ENCODE results near the gene FGF14. TPM values are rescaled to one million over a fixed set of nuclear protein-coding genes. Genes with fewer than 3 reads are reported as not detected.

Gene FGF14
- total RNA-seq, 1 donor from 2014 or later, result 2.9 TPM

DNA sequence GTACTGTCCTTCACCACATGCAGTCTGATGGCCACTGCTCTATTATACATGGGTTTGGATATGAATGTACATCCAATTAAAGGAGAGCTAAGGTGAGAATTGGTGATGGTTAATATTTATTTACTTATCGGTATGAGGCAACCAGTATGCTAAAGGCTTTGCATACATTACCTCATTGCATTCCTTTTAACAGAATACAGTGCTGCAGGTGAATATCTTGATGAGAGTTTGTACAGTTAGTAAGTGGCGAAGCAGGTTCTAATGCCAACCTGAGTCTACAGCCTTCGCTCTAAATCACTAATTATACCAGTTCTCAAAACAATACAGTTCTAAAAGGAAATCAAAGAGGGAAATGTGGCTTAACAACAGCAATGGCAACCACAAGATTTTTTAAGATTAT, 665.3 kb downstream of the FGF14 start:
- Histone ChIP-seq H3K36me3 (no peaks in the 10 kb centered on the region), H3K27me3 (ENCODE audit: low read depth) (no peaks in the 10 kb centered on the region), H3K9me3 (replicated peaks) (no peaks in the 10 kb centered on the region), H3K4me3 (no peak overlapping the region), H3K27ac (replicated peaks) (no peak overlapping the region), H3K4me1 (no peaks in the 10 kb centered on the region)
- TF ChIP-seq, protein P1, sequence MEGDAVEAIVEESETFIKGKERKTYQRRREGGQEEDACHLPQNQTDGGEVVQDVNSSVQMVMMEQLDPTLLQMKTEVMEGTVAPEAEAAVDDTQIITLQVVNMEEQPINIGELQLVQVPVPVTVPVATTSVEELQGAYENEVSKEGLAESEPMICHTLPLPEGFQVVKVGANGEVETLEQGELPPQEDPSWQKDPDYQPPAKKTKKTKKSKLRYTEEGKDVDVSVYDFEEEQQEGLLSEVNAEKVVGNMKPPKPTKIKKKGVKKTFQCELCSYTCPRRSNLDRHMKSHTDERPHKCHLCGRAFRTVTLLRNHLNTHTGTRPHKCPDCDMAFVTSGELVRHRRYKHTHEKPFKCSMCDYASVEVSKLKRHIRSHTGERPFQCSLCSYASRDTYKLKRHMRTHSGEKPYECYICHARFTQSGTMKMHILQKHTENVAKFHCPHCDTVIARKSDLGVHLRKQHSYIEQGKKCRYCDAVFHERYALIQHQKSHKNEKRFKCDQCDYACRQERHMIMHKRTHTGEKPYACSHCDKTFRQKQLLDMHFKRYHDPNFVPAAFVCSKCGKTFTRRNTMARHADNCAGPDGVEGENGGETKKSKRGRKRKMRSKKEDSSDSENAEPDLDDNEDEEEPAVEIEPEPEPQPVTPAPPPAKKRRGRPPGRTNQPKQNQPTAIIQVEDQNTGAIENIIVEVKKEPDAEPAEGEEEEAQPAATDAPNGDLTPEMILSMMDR (IDR thresholded peaks at IDR 0.05; ENCODE audit: borderline replicate concordance), result no peak
- DNase-seq, result no peak
- intact Hi-C loops (cut with micrococcal nuclease), result no loop called here

GRCh38 chr13:101730420-101731000, 671.3 kb downstream of the FGF14 start:
- no peaks in the 10 kb centered on the region for H3K27me3 ChIP-seq (ENCODE audit: low read depth)
- intact Hi-C loops (cut with micrococcal nuclease), result no loop called here
- TF ChIP-seq, protein P1 (IDR thresholded peaks at IDR 0.05; ENCODE audit: borderline replicate concordance), result no peak

GRCh38 chr13:101728615-101729014, 673.2 kb downstream of the FGF14 start:
- H3K9me3 ChIP-seq (replicated peaks), result no peaks in the 10 kb centered on the region
- no peaks in the 10 kb centered on the region for H3K27me3 ChIP-seq (ENCODE audit: low read depth)
- intact Hi-C loops (cut with micrococcal nuclease), result no loop called here
- H3K27ac ChIP-seq (replicated peaks), result no peak overlapping the region
- H3K36me3 ChIP-seq, result no peaks in the 10 kb centered on the region
- H3K4me1 ChIP-seq, result no peaks in the 10 kb centered on the region
- DNase-seq, result no peak
- TF ChIP-seq, protein P1 (IDR thresholded peaks at IDR 0.05; ENCODE audit: borderline replicate concordance), result no peak
- no peak overlapping the region for H3K4me3 ChIP-seq

More at GRCh38 chr13:101730420-101731000, 671.3 kb downstream of the FGF14 start:
- Histone ChIP-seq H3K9me3 (replicated peaks) (no peaks in the 10 kb centered on the region), H3K27ac (replicated peaks) (no peak overlapping the region), H3K36me3 (no peaks in the 10 kb centered on the region), H3K4me1 (no peaks in the 10 kb centered on the region), H3K4me3 (no peak overlapping the region)
- no peak for DNase-seq

- Histone ChIP-seq H3K36me3 (no peaks in the 10 kb centered on the region), H3K27me3 (ENCODE audit: low read depth) (no peaks in the 10 kb centered on the region), H3K4me1 (no peaks in the 10 kb centered on the region), H3K9me3 (replicated peaks) (no peaks in the 10 kb centered on the region), H3K4me3 (no peak overlapping the region), H3K27ac (replicated peaks) (no peak overlapping the region)
- TF ChIP-seq, protein P1 (IDR thresholded peaks at IDR 0.05; ENCODE audit: borderline replicate concordance), result no peak
- no peak for DNase-seq
- intact Hi-C loops (cut with micrococcal nuclease), result no loop called here
Measured at GRCh38 chr13:101728021-101728420, 673.8 kb downstream of the FGF14 start.

DNA sequence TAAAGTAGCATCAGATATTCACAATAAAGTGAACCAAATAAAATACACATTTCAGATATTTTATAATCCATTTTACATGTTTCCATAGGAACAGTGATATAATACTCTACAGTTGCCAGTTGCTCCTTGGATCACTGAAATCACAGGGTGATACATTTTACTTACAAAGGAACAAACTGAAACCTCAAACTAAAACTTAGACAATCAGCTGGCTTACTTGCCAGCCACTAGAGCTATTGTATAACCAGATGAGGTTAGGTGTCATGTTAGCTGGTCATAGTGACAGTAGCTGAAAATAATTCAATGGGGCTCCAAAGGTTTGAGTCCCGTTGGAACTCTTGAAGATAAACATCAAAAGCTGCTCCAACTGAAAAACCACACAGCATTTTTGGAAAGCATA, 674.7 kb downstream of the FGF14 start:
- Histone ChIP-seq H3K9me3 (replicated peaks) (no peaks in the 10 kb centered on the region), H3K4me3 (no peak overlapping the region), H3K36me3 (no peaks in the 10 kb centered on the region), H3K27ac (replicated peaks) (no peak overlapping the region), H3K4me1 (no peaks in the 10 kb centered on the region), H3K27me3 (ENCODE audit: low read depth) (no peaks in the 10 kb centered on the region)
- TF ChIP-seq, protein P1 (IDR thresholded peaks at IDR 0.05; ENCODE audit: borderline replicate concordance), result no peak
- DNase-seq, result no peak
- intact Hi-C loops (cut with micrococcal nuclease), result no loop called here
